GM11168 (cell line): ENCODE data around the gene RPL6.
"Not testable (repeated sequence)": the region's sequence is repeated elsewhere in the genome, so short reads cannot be mapped to it uniquely, and the experiment has no call there.

Source experiments
- in situ Hi-C: fragments of 300-500 bp; cut with MboI; formaldehyde crosslinking; loops from one replicate; pipeline ENCODE4 v1.12.0; 2022; ENCODE audit warnings: low sequenced_read_pairs; ENCODE audit not compliant: unreplicated experiment

The RPL6 gene

GRCh38 chr12:112420740-112421139, 11.3 kb upstream of the RPL6 start:
- in situ Hi-C loops = no loop called here

DNA sequence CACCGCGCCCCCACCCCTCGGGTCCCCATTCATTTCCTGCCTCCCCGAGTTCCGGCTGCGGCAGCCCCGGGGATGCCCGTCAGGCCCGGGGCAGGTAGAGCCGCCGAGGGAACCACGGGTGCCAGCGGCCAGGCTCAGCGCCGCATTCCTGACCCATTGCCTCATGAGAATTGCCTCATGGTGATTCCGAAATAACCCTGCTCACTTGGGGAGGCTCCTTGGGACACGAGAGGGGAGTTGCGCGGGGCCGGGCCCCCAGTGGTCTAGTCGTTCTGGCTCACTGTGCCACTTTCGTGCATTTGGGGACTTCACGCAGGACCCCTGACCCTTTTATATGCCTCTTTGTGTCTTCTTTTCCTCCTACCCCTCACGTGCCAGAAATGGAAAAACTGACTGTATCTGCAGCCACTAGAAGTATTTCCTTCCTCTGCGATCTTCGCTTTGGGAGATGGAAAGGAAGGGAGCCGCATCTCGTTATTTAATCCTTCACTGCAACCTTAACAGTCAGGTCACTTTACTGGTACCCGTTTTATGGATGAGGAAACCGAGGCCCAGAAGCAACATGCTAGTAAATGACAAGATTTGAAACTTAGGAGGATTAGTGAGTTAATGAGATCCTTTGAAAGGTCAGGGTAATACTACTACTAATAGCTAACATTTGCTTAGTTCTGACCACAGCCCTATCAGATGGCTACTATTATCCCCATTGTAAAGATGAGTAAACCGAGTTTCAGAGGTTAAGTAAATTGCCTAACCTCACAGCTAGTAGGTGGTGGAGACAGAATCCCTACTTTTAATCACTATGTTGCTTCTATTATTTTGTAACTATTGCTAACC, 10.1 kb upstream of the RPL6 start:
- in situ Hi-C loops = no loop called here

GRCh38 chr12:112418608-112419296, 9.3 kb upstream of the RPL6 start, which contains the start of gene PTPN11:
TSS of gene PTPN11 (plus strand) at chr12:112418947. CDS start at chr12:112419112, 165 bp downstream.
- in situ Hi-C loops = no loop called here

- in situ Hi-C loops = no loop called here
These were observed 8.8 kb upstream of the RPL6 start for GRCh38 chr12:112418273-112418607.

- in situ Hi-C loops = not testable (repeated sequence)
These were observed 6.1 kb upstream of the RPL6 start for GRCh38 chr12:112415457-112415856.

- in situ Hi-C loops = no loop called here
These were observed 4.6 kb upstream of the RPL6 start for GRCh38 chr12:112413855-112414625.

- in situ Hi-C loops = no loop called here
These were observed 470 bp upstream of the RPL6 start for GRCh38 chr12:112409906-112410244.

- in situ Hi-C loops = no loop called here
These were observed 784 bp downstream of the RPL6 start for GRCh38 chr12:112408621-112409020.

DNA sequence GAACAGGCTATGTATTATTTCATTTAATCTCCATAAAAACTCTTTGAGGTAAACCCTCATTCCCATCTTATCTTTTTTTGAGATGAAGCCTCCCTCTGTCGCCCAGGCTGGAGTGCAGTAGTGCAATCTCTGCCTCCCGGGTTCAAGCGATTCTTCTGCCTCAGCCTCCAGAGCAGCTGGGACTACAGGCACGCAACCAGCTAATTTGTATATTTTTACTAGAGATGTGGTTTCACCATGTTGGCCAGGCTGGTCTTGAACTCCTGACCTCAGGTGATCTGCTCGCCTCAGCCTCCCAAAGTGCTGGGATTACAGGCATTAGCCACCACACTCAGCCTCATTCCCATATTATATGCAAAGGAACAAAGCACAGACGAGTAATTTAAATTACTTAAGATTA, 1.7 kb downstream of the RPL6 start:
- in situ Hi-C loops = not testable (repeated sequence)

DNA sequence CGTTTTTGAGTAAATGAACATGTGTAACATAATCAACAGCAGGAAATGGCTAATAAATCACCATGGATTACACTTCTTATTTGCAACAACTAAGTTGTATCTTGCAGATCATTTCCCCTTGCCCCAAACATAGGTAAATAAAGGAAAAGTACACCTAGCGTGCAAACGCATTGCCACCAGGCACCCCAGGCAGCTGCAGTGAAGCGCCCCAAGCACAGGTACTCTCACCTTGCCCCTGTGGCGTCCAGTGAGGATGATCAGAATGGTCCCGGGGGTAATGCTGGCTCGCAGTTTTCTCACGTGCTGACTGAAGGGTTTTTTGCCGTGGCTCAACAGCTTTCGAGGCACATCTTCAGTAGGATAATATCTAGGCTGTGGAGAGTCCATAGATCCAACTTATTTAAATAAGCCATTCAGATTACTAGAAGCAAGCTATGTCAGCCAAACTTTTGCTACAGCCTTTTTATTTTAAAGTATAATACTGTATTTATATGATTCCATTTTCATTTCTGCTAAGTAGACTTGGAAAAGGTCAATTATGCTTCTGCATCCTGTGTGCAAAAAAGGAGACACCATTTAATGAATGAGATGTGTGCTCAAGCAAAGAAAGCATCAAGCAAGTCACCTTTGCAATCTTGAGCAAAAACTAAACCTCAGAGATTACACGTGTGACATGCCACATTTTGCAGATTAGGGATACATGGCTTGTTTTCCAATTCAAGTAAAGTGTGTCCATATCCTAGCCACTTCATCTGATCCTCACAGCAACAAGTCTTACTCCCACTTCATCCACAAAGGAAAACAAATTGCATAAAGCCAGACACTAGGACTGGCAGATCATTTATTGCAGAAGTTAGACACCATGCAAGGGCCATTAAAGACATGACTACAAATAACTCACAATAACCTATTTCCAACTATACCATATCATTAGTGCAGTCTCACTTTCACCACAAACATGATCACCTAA, 2.6 kb downstream of the RPL6 start:
- in situ Hi-C loops = no loop called here

GRCh38 chr12:112401903-112402498, 7.4 kb downstream of the RPL6 start:
- in situ Hi-C loops = no loop called here

GRCh38 chr12:112401054-112401453, 8.4 kb downstream of the RPL6 start:
- in situ Hi-C loops = no loop called here

- in situ Hi-C loops = no loop called here
These were observed 16.1 kb downstream of the RPL6 start for GRCh38 chr12:112393328-112393727.

- in situ Hi-C loops = loop anchor here (5.0 kb wide), 1 partner anchor 193 kb away; no protein-coding TSS in a partner anchor
These were observed 19.3 kb downstream of the RPL6 start for GRCh38 chr12:112389922-112390654.

GRCh38 chr12:112389228-112389627, 20.2 kb downstream of the RPL6 start:
- in situ Hi-C loops = loop anchor here (5.0 kb wide), 1 partner anchor 192 kb away; no protein-coding TSS in a partner anchor

- in situ Hi-C loops = loop anchor here (5.0 kb wide), 1 partner anchor 189 kb away; no protein-coding TSS in a partner anchor
These were observed 22.7 kb downstream of the RPL6 start for GRCh38 chr12:112386726-112387125.

DNA sequence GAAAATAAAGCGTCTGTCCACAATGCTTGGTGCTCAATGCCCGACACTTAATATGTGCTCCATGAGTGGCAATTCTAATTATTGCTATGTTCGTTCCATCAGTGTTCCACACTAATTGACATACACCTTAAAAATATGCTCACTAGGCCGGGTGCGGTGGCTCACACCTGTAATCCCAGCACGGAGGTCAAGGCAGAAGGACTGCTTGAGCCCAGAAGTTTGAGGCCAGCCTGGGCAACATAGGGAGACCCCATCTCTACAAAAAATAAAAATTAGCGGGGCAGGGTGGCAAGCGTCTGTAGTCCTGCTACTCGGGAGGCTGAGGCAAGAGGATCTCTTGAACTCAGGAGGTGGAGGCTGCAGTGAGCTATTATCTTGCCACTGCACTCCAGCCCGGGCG, 26.5 kb downstream of the RPL6 start:
- in situ Hi-C loops = loop anchor here (5.0 kb wide), 1 partner anchor 81 kb away; no protein-coding TSS in a partner anchor
